HepG2 (cell line): ENCODE results near the gene CHSY3. TPM values are rescaled to one million over a fixed set of nuclear protein-coding genes. Genes with fewer than 3 reads are reported as not detected.

Source experiments
- ATAC-seq: fragments of 200-7000 bp; cut with Tn5 transposase; 3 replicates; pipeline ENCODE4 v1.9.1; 2020; ENCODE audit warnings: mild to moderate bottlenecking, moderate library complexity
- BruUV-seq: library from RNA; stranded (reverse); fragments of 400-500 nt; replicated peaks from 2 replicates; lab custom pipeline; 2021; lab: Mats Ljungman, UMichigan
- CTCF ChIA-PET: fragments of 300-600 bp; formaldehyde crosslinking; extraction: SDS; loops from one replicate; lab custom pipeline; 2021; ENCODE audit warnings: low total read pairs, inconsistent platforms, low intra/inter-chr PET ratio; lab: Yijun Ruan, JAX
- POLR2A ChIA-PET: fragments of 350-600 bp; sonication (Branson Sonifier 250); formaldehyde crosslinking; loops from one replicate; lab custom pipeline; 2020; ENCODE audit warnings: antibody characterized with exemption, inconsistent platforms; lab: Yijun Ruan, JAX
- DNase-seq: peaks from one replicate; pipeline ENCODE4 v3.0.0-alpha.2; 2015; ENCODE audit warnings: low spot score
- FAIRE-seq: peaks from 3 replicates; lab custom pipeline; 2011; peaks lifted over from hg19 to GRCh38; lab: Jason Lieb, UNC
- H2AFZ ChIP-seq: one replicate; pipeline ENCODE4 v1.6.1; 2011; ENCODE audit warnings: low read length, inconsistent platforms
- H3K27ac ChIP-seq: fragments of 300-600 bp; 3 replicates; pipeline ENCODE4 v1.8.0; 2011; ENCODE audit warnings: mixed run types, mild to moderate bottlenecking, mixed read lengths, low read length, inconsistent platforms; ENCODE audit not compliant: insufficient read depth; ENCODE audit errors: extremely low read length
- H3K27me3 ChIP-seq, 2 experiments: fragments of 200-600 bp in 1 of 2; 2 replicates in 1 of 2; 3 replicates in 1 of 2; pipeline versions ENCODE4 v1.6.0 to v1.8.0; 2011; ENCODE audit warnings: low read length in 2 of 2, mild to moderate bottlenecking in 2 of 2, moderate library complexity in 2 of 2, inconsistent platforms in 1 of 2; ENCODE audit not compliant: insufficient read depth in 2 of 2, control insufficient read depth in 1 of 2
- H3K36me3 ChIP-seq, 2 experiments: fragments of 200-600 bp in 1 of 2; replicated peaks in 1 of 2; 2 replicates in 1 of 2; 3 replicates in 1 of 2; pipeline versions ENCODE4 v1.5.1 to v1.8.0; 2011; ENCODE audit warnings: low read length in 2 of 2, inconsistent platforms in 1 of 2; ENCODE audit not compliant: insufficient read depth in 2 of 2, control insufficient read depth in 1 of 2
- H3K4me1 ChIP-seq: 2 replicates; pipeline ENCODE4 v1.5.1; 2012; ENCODE audit warnings: low read length, inconsistent platforms; ENCODE audit not compliant: insufficient read depth
- H3K4me2 ChIP-seq: 2 replicates; pipeline ENCODE4 v1.6.0; 2011; ENCODE audit warnings: low read depth, low read length, inconsistent platforms
- H3K4me3 ChIP-seq, 3 experiments: fragments of 200-600 bp in 1 of 3; sonication (generic), shearing (Covaris generic) in 1 of 3; replicated peaks in 1 of 3; 2 replicates each; pipeline ENCODE4 v1.5.1; 2011 to 2016; ENCODE audit warnings: low read length in 3 of 3, inconsistent platforms in 2 of 3, low read depth in 2 of 3, mild to moderate bottlenecking in 2 of 3, control low read depth in 1 of 3, mixed read lengths in 1 of 3; ENCODE audit not compliant: insufficient read depth in 1 of 3
- H3K79me2 ChIP-seq: one replicate; pipeline ENCODE4 v1.6.1; 2011; ENCODE audit warnings: low read length, inconsistent platforms; ENCODE audit not compliant: insufficient read depth
- H3K9ac ChIP-seq: 2 replicates; pipeline ENCODE4 v1.6.0; 2011; ENCODE audit warnings: mild to moderate bottlenecking, low read depth, low read length, inconsistent platforms; ENCODE audit not compliant: insufficient read depth
- H3K9me3 ChIP-seq: 2 replicates; pipeline ENCODE4 v1.5.1; 2012; ENCODE audit warnings: mild to moderate bottlenecking, low read length
- H4K20me1 ChIP-seq: 2 replicates; pipeline ENCODE4 v1.6.0; 2011; ENCODE audit warnings: inconsistent platforms, mild to moderate bottlenecking, low read length, moderate library complexity; ENCODE audit not compliant: insufficient read depth
- EHMT2 ChIP-seq: fragments of 200-600 bp; sonication (generic); IDR thresholded peaks from 2 replicates; pipeline ENCODE4 v1.7.0; 2017; ENCODE audit warnings: antibody characterized with exemption, low read depth, low read length, borderline replicate concordance
- FOXK2 ChIP-seq: fragments of 450-650 bp; IDR thresholded peaks from 2 replicates; pipeline ENCODE4 v1.6.1; 2016
- GFI1 ChIP-seq: sonication (generic); formaldehyde crosslinking; IDR thresholded peaks from 2 replicates; pipeline ENCODE4 v1.5.0; 2020; ENCODE audit warnings: missing genetic modification reagents, mild to moderate bottlenecking, borderline replicate concordance
- HBP1 ChIP-seq: IDR thresholded peaks from 2 replicates; pipeline ENCODE4 v1.6.1; 2016; ENCODE audit warnings: low read depth, control low read depth
- JARID2 ChIP-seq: sonication (generic); formaldehyde crosslinking; IDR thresholded peaks from 2 replicates; pipeline ENCODE4 v1.8.1; 2023; ENCODE audit warnings: missing genetic modification reagents, inconsistent platforms; ENCODE audit not compliant: insufficient replicate concordance
- JUN ChIP-seq: sonication (generic); formaldehyde crosslinking; IDR thresholded peaks from 2 replicates; pipeline ENCODE4 v1.4.0; 2020; ENCODE audit warnings: mild to moderate bottlenecking, missing genetic modification reagents
- KLF15 ChIP-seq: sonication (generic); formaldehyde crosslinking; IDR thresholded peaks from 2 replicates; pipeline ENCODE4 v1.8.1; 2023; ENCODE audit warnings: borderline replicate concordance, mild to moderate bottlenecking, inconsistent platforms, missing genetic modification reagents, mixed read lengths
- MLX ChIP-seq: IDR thresholded peaks from 2 replicates; pipeline ENCODE4 v1.6.1; 2016
- POLR2AphosphoS5 ChIP-seq: IDR thresholded peaks from 2 replicates; pipeline ENCODE4 v1.6.1; 2012; ENCODE audit warnings: low read depth, low read length
- SMARCE1 ChIP-seq: fragments of 450-650 bp; IDR thresholded peaks from 2 replicates; pipeline ENCODE4 v1.6.1; 2017; ENCODE audit warnings: borderline replicate concordance
- SOX13 ChIP-seq, 3 experiments: fragments of 450-650 bp in 1 of 3; sonication (generic) in 1 of 3; formaldehyde crosslinking in 1 of 3; IDR thresholded peaks in 2 of 3; conservative IDR thresholded peaks in 1 of 3; 2 replicates each; pipeline versions ENCODE4 v1.5.0 to v1.6.1; 2016 to 2020; ENCODE audit warnings: antibody characterized with exemption in 1 of 3, mild to moderate bottlenecking in 1 of 3, missing compliant biosample characterization in 1 of 3, missing genetic modification reagents in 1 of 3, moderate library complexity in 1 of 3
- SYNCRIP ChIP-seq: fragments of 200-400 bp; formaldehyde crosslinking; IDR thresholded peaks from 2 replicates; pipeline ENCODE4 v1.6.1; 2018; ENCODE audit warnings: mild to moderate bottlenecking, low read depth, low read length; ENCODE audit not compliant: insufficient read depth
- ZEB1 ChIP-seq: IDR thresholded peaks from 2 replicates; pipeline ENCODE4 v1.6.1; 2012; ENCODE audit warnings: mild to moderate bottlenecking, low read depth, inconsistent platforms; ENCODE audit not compliant: insufficient replicate concordance
- ZNF121 ChIP-seq: sonication (generic); formaldehyde crosslinking; IDR thresholded peaks from 2 replicates; pipeline ENCODE4 v1.5.0; 2020; ENCODE audit warnings: mild to moderate bottlenecking, missing genetic modification reagents
- ZNF264 ChIP-seq: sonication (generic); formaldehyde crosslinking; IDR thresholded peaks from 2 replicates; pipeline ENCODE4 v1.4.0; 2020; ENCODE audit warnings: missing genetic modification reagents
- ZNF3 ChIP-seq: IDR thresholded peaks from 2 replicates; pipeline ENCODE4 v1.7.0; 2017; ENCODE audit warnings: inconsistent platforms
- ZNF30 ChIP-seq: sonication (generic); formaldehyde crosslinking; IDR thresholded peaks from 2 replicates; pipeline ENCODE4 v1.5.0; 2020; ENCODE audit warnings: mild to moderate bottlenecking, missing genetic modification reagents
- ZNF513 ChIP-seq: sonication (generic); formaldehyde crosslinking; conservative IDR thresholded peaks from 2 replicates; pipeline ENCODE4 v1.5.0; 2020; ENCODE audit warnings: missing genetic modification reagents
- ZNF607 ChIP-seq: sonication (generic); formaldehyde crosslinking; IDR thresholded peaks from 2 replicates; pipeline ENCODE4 v1.5.1; 2020; ENCODE audit warnings: missing genetic modification reagents, mild to moderate bottlenecking, borderline replicate concordance
- ZNF614 ChIP-seq: IDR thresholded peaks from 2 replicates; pipeline ENCODE4 v1.6.1; 2018; ENCODE audit warnings: missing biosample characterization, missing genetic modification reagents, inconsistent platforms, borderline replicate concordance
- ZNF639 ChIP-seq: conservative IDR thresholded peaks from 2 replicates; pipeline ENCODE4 v1.6.1; 2018; ENCODE audit warnings: missing genetic modification reagents
- in situ Hi-C: cut with HindIII; loops from 2 replicates; pipeline ENCODE4 v1.10.0; 2017; ENCODE audit warnings: low pct_unique_long_range_greater_than_20kb; ENCODE audit not compliant: extremely low pct_ligation_motif_present
- intact Hi-C: fragments of 100-400 bp; cut with micrococcal nuclease; formaldehyde crosslinking; loops from one replicate; pipeline ENCODE4 v1.10.0; 2022; ENCODE audit not compliant: unreplicated experiment
- polyA plus RNA-seq, 8 experiments: library from polyadenylated mRNA; depleted of rRNA in 3 of 8; stranded (reverse) in 7 of 8; unstranded in 1 of 8; fragments of >200 nt; fragmentation: Illumina TruSeq in 4 of 8; extraction: Trizol in 4 of 8; gene quantifications; 2 replicates each; pipeline versions ENCODE4 v1.2.1 to v1.2.3, GENCODE V29; 2011 to 2016; ENCODE audit warnings: low read depth in 4 of 8, missing spikeins in 1 of 8, mixed read lengths in 1 of 8; ENCODE audit not compliant: insufficient read depth in 1 of 8
- total RNA-seq, 5 experiments: library from RNA; depleted of rRNA; stranded (reverse); fragments of >200 nt; fragmentation: Illumina TruSeq; extraction: Trizol; gene quantifications; 2 replicates each; pipeline ENCODE4 v1.2.3, GENCODE V29; 2016; ENCODE audit warnings: low read depth in 1 of 5

CHSY3 gene
- total and polyA plus RNA-seq, 2 of the 13 experiments (the other 11 are each of a cell fraction or from before 2014, with no cell fraction given) = 0.26 to 4.1 TPM

- no peak for TF ChIP-seq ZNF121 (CRISPR knock-in tag)
- TF ChIP-seq KLF15 (CRISPR knock-in tag) = no peak
- no peak for TF ChIP-seq ZNF3
- TF ChIP-seq HBP1 = no peak
- no peak for TF ChIP-seq EHMT2
- no peak for TF ChIP-seq ZNF614
- TF ChIP-seq SOX13 (IDR thresholded peaks at IDR 0.05) = no peak
- no peak for TF ChIP-seq SOX13 (CRISPR knock-in tag; conservative IDR thresholded peaks at IDR 0.05 in 1 of 2, IDR thresholded peaks at IDR 0.05 in 1 of 2)
- TF ChIP-seq ZNF607 (CRISPR knock-in tag) = no peak
- TF ChIP-seq, all 625 proteins: peak for 0
Measured at GRCh38 chr5:130066644-130067043, 162.4 kb downstream of the CHSY3 start (continued).

- H3K4me3 ChIP-seq = no peak overlapping the region
- intact Hi-C loops (no loop called here), in situ Hi-C loops (no loop called here)
- H3K27ac ChIP-seq = no peak overlapping the region
- no TSS peak for BruUV-seq
- TF ChIP-seq SMARCE1 = no peak
- no peak for TF ChIP-seq JARID2 (CRISPR knock-in tag)
- no peak for TF ChIP-seq ZNF639 (CRISPR knock-in tag)
- no peak for TF ChIP-seq POLR2AphosphoS5
- TF ChIP-seq ZNF30 (CRISPR knock-in tag) = no peak
- no peak for TF ChIP-seq JUN (CRISPR knock-in tag)
- TF ChIP-seq ZNF264 (CRISPR knock-in tag) = no peak
- TF ChIP-seq MLX (CRISPR knock-in tag) = no peak
- TF ChIP-seq FOXK2 = no peak
- TF ChIP-seq ZNF513 = no peak
- no peak for TF ChIP-seq SYNCRIP
- TF ChIP-seq ZEB1 = no peak
- no peak for TF ChIP-seq GFI1 (CRISPR knock-in tag)
- H2AFZ ChIP-seq = no peak overlapping the region
- H4K20me1 ChIP-seq = no peaks in the 10 kb centered on the region
- no peaks in the 10 kb centered on the region for H3K27me3 ChIP-seq
- no peak overlapping the region for H3K4me2 ChIP-seq
- ATAC-seq = no peak
- H3K79me2 ChIP-seq = no peaks in the 10 kb centered on the region
- CTCF ChIA-PET = no interaction called here
- POLR2A ChIA-PET = no interaction called here
- no peak for FAIRE-seq
- DNase-seq = no peak
- H3K36me3 ChIP-seq = no peaks in the 10 kb centered on the region
- no peaks in the 10 kb centered on the region for H3K4me1 ChIP-seq
- H3K9ac ChIP-seq = no peak overlapping the region
- H3K9me3 ChIP-seq = no peaks in the 10 kb centered on the region
Measured at GRCh38 chr5:130067364-130067763, 163.1 kb downstream of the CHSY3 start.
